GM12872 (cell line): ENCODE data around the gene CBLB.

Source experiments
- TF ChIP-seq, protein P1 (sequence below): IDR thresholded peaks from 3 replicates; pipeline ENCODE4 v1.5.1; 2011; ENCODE audit warnings: low read depth, mild to moderate bottlenecking, low read length, moderate library complexity; ENCODE audit not compliant: insufficient read depth

The CBLB gene

DNA sequence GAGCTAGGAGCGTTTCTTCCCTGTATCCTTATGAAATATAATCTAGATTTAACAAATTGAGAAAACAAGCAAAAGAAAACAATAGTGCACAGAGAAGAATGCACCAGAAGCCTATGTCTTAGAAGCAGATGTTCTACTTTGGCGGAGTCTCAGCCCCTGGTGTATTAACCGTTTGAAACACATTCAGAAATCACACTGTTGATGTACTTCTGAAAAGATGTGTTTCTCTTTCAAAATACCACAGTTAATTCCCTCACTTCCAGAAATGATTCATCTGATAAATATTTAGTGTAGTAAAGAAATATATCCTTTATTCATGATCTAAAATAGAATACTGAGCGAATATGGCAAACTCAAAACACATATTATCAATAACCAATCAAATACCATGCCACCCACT, 77.7 kb downstream of the CBLB start:
- TF ChIP-seq, protein P1, sequence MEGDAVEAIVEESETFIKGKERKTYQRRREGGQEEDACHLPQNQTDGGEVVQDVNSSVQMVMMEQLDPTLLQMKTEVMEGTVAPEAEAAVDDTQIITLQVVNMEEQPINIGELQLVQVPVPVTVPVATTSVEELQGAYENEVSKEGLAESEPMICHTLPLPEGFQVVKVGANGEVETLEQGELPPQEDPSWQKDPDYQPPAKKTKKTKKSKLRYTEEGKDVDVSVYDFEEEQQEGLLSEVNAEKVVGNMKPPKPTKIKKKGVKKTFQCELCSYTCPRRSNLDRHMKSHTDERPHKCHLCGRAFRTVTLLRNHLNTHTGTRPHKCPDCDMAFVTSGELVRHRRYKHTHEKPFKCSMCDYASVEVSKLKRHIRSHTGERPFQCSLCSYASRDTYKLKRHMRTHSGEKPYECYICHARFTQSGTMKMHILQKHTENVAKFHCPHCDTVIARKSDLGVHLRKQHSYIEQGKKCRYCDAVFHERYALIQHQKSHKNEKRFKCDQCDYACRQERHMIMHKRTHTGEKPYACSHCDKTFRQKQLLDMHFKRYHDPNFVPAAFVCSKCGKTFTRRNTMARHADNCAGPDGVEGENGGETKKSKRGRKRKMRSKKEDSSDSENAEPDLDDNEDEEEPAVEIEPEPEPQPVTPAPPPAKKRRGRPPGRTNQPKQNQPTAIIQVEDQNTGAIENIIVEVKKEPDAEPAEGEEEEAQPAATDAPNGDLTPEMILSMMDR: no peak

DNA sequence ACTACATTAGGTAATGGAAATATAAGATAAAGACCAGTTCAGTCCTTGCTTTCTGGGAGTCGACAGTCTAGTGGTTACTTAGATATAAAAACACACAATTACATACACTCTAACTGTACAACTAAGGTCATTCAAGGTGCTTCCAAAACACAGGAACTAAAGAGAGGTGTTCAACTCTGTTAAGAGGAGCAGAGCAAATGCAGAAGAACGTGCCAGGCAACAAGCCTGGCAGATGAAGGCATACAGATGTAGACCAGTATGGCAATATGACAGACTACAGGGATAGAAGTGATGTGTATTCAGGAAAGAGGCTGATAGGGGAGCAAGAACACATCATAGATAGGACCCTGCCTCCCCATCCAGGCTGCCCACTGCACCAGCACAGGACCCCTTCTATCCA, 78.3 kb downstream of the CBLB start:
- TF ChIP-seq, protein P1: no peak

DNA sequence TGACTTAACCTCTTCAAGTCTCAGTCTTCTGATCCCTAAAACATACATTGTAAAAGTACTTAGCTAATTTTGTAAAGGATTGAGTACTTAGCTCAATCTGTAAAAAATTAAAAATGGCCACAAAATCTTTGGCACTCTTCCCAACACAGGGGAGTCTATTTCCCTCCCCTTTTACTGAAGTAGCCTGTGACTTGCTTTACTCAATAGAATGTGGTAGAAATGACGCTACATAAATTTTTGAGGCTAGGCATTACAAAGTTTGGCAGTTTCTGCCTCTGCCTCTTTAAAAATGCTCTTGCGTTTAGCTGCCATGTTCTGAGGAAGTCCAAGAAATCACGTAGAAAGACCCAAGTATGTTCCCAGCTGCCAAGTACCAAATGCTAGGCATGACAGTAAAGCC, 80.2 kb downstream of the CBLB start:
- TF ChIP-seq, protein P1: no peak

DNA sequence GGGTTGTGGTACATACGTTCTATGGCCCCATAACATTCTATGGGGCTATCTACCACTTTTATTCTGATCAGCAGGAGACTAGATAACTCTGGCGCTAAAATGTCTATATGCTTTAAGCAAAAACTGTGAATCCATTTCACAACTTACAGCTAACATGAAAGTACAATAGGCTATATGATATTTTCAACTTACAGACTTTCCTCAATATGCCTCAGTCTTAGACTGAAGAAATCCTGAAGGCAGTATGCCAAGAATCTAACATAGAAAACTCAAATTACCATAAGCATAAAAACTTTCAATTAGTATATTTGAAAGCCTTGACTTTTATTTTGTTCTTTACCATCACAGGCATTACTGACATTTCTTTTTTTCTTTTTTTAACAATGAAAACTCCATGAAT, 81.4 kb downstream of the CBLB start:
- TF ChIP-seq, protein P1: no peak

DNA sequence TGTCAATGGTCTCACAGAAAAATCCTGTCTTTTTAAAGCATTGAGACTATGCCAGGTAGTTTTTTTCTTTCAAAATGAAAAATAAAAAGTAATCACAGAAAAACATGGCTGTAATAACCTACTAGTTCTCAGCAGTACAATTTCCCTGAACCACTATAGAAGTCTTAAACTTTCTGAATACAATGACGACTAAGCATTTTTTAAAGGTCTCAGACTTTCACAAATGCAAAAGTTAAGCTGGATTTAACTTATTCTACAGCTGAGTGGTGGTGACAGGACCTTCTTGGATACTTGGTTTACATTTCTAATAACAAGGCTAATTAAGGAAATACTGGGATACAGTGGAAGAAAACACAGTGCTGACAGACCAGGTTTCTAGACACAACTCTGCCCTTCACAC, 81.8 kb downstream of the CBLB start:
- TF ChIP-seq, protein P1: no peak

DNA sequence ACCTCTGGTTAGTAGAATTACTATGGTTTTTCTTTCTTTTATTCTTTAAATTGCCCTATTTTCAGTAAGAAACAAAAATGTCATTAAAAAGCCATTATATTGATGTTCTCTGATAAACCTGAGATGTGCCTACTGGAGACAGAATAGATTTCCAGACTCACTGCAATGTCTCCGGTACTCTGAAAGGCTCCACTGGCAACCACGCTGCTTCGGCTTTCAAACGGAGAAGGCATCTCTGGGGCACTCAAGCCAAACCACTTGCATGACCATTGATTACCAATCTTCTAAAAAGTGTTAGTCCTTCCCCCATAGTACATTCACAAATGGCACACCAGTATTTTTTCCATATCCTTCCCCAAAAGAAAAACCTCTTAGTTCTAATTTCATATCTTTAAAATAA, 82.6 kb downstream of the CBLB start:
- TF ChIP-seq, protein P1: no peak

DNA sequence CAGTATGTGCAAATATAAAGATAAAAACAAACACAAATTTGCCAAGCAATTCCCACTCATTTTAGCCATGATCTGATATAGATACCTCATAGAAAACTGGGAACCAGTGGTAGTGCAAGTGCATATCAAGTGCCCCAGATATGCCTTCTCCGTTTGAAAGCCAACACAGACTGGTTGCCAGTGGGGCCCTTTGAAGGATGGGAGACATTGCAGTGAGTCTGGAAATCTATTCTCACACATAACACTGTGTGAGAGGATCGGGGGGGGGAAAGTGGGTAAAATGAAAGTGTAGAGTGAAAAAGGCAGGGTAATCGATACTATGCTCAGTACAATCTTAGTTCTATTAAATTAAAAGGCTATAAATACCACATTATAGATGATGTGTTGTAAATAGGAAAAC, 83.0 kb downstream of the CBLB start:
- TF ChIP-seq, protein P1: no peak

DNA sequence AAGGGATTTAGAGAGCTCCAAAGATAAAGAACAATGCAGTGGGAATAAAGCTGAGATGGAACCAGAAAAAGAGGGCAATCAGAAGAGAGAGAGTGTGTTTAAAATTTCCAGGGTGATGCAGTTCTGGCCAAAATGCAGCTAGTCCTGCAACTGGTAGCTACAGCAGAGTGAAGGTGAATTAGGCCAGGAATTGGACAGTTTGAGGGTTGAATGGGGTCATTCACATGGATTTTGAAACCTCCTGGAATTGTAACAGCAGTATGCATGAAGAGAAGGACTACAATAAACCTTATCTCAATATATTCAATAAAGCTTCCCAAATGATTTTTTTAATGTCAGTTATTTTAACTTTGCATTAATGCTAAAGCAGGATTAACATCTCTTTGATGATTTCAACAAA, 85.2 kb downstream of the CBLB start:
- TF ChIP-seq, protein P1: no peak
